CD4-positive, alpha-beta T cell treated with Interferon alpha-2 for 1 hour (primary cell): ENCODE data around the gene CD14.
"Not testable (repeated sequence)": the region's sequence is repeated elsewhere in the genome, so short reads cannot be mapped to it uniquely, and the experiment has no call there.

Experiments
- DNase-seq, 2 donors: peaks; one replicate each; pipeline ENCODE4 v3.0.0-alpha.2; 2020 to 2022

The CD14 gene

DNA sequence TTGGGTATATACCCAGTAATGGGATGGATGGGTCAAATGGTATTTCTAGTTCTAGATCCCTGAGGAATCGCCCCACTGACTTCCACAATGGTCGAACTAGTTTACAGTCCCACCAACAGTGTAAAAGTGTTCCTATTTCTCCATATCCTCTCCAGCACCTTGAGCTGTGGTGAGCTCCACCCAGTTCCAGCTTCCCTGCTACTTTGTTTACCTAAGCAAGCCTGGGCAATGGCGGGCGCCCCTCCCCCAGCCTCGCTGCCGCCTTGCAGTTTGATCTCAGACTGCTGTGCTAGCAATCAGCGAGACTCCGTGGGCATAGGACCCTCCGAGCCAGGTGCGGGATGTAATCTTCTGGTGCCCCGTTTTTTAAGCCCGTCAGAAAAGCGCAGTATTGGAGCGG lies 39.9 kb downstream of the CD14 start:
- not testable (repeated sequence) for DNase-seq

DNA sequence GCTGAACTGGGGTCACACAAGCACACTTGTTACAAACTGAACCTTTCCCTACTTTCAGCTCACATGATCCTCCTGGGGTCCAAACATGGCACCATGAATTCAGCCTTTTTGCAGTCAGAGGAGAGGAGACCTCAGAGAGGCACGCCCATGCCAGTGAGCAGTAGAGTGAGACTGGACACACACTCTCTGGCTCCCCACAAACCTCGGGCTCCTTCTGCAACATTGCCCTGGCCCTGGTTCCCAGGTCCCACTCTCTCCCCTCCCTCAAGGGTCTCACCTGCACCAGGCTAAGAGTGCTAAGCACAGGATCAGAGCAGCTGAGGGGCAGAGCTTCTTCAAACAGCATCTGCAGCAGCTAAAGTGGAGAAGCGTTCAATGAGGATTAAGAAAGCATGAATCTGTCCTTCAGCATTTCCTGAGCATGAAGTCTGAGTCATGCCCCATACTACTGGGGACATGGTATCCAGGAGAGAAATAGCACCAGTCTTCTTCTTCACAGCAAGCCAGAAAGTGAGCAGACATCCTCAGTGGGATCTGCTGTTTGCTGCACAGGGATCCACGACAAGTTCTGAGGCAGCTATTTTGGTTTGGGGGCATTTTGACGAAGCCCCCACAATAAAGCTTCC lies 41.1 kb downstream of the CD14 start:
- no peak for DNase-seq

DNA sequence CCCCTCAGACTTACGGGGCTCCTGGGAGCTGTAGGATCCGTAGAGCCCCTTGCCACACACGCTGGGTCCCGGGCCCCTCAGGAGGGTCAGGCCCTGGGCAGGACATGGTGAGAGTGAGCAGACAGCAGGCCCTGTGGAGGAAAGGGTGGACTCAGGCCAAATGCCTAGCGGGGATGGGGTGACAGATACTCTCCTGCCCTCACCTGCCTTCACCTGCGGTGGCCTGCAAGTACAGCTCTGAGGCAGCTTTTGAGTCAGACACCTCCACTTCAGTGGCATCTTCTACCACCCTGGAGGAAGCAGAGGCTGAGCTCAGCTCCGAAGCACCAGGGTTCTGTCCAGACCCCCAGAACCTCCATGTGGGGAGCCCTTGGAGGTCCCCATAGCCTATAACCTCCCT lies 42.1 kb downstream of the CD14 start:
- DNase-seq: no peak

DNA sequence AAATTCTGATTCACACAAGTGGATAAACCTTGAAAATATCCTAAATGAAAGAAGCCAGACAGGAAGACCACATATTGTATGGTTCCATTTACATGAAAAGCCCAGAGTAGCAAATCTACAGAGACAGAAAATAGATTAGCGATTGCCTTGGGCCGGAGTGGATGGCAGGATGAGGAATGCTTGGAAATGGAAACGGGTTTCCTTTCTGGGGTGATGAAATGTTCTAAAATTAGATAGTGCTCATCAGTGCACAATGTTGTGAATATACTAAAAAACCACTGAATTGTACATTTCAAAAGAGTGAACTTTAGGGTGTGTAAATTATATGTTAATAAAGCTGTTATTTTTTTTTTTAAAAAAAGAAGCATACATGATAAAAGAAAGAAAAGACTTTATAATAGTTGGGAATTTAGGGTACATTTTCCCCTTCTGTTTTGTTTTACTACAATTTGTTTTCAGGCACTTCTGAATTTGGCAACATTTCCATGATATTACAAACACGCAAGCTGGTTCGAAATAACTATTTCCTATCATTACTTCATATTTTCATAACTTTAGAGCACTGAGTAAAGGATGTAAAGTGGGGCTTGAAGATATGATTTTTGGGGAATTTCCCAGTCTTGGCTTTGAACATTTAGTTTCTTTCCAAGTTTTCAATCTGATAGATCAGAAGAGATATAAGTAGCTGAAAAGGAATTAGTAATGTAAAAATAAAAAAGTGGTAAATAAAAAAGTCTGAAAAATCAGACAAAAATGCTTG lies 44.5 kb downstream of the CD14 start:
- DNase-seq: no peak

DNA sequence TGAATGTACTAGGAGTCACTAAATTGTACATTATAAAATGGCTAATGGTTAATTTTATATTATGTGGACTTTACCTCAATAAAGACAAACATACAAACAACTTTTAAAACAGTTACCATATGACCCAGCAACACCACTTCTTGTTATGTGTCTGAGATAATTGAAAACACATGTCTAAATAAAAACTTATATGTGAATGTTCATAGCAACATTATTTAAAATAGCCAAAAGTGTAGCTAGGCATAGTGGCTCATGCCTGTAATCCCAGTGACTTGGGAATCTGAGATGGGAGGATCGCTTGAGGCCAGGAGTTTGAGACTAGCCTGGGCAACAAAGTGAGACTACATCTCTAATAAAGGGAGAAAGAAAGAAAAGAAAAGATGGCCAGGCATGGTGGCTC lies 45.5 kb downstream of the CD14 start:
- DNase-seq: no peak
